Neural cell (in vitro differentiated cells): ENCODE measurements around the gene ALDH3B2. TPM values are rescaled to one million over a fixed set of nuclear protein-coding genes. Genes with fewer than 3 reads are reported as not detected.
"Not testable (repeated sequence)": the region's sequence is repeated elsewhere in the genome, so short reads cannot be mapped to it uniquely, and the experiment has no call there.

ENCODE experiments used
- H2AFZ ChIP-seq: fragments of 200-600, 300-800 bp; sonication (generic), shearing (Covaris generic); 2 replicates; pipeline ENCODE4 v1.6.0; 2014; ENCODE audit warnings: low read depth, mild to moderate bottlenecking, antibody characterized with exemption, low read length, moderate library complexity
- H3F3A ChIP-seq: fragments of 200-600 bp; shearing (Covaris generic); 2 replicates; pipeline ENCODE4 v1.6.1; 2016; ENCODE audit warnings: mild to moderate bottlenecking, moderate library complexity, mixed read lengths, antibody characterized with exemption, low read length; ENCODE audit not compliant: insufficient read depth, poor library complexity, severe bottlenecking
- H3K27ac ChIP-seq: fragments of 200-600, 300-800 bp; sonication (generic), shearing (Covaris generic); 2 replicates; pipeline ENCODE4 v1.5.1; 2014; ENCODE audit warnings: mild to moderate bottlenecking, low read length, moderate library complexity
- H3K27me3 ChIP-seq: fragments of 300-800, 200-600 bp; sonication (generic), shearing (Covaris generic); 2 replicates; pipeline ENCODE4 v1.6.0; 2014; ENCODE audit warnings: mild to moderate bottlenecking, low read depth, low read length, moderate library complexity; ENCODE audit not compliant: insufficient read depth
- H3K36me3 ChIP-seq: fragments of 300-800, 200-600 bp; sonication (generic), shearing (Covaris generic); 2 replicates; pipeline ENCODE4 v1.5.1; 2014; ENCODE audit warnings: mild to moderate bottlenecking, antibody characterized with exemption, low read length, moderate library complexity; ENCODE audit not compliant: insufficient read depth
- H3K4me2 ChIP-seq: fragments of 300-800, 200-600 bp; sonication (generic), shearing (Covaris generic); 2 replicates; pipeline ENCODE4 v1.6.0; 2014; ENCODE audit warnings: mild to moderate bottlenecking, low read length
- H3K4me3 ChIP-seq: fragments of 300-800, 200-600 bp; sonication (generic), shearing (Covaris generic); 2 replicates; pipeline ENCODE4 v1.5.1; 2014; ENCODE audit warnings: mild to moderate bottlenecking, low read length, moderate library complexity
- H3K79me2 ChIP-seq: fragments of 200-600 bp; shearing (Covaris generic); replicated peaks from 2 replicates; pipeline ENCODE4 v1.6.0; 2014; ENCODE audit warnings: mild to moderate bottlenecking, low read length, moderate library complexity; ENCODE audit not compliant: insufficient read depth
- H3K9ac ChIP-seq: fragments of 300-800, 200-600 bp; sonication (generic), shearing (Covaris generic); 2 replicates; pipeline ENCODE4 v1.6.1; 2016; ENCODE audit warnings: mild to moderate bottlenecking, low read length, mixed read lengths
- H3K9me2 ChIP-seq: fragments of 200-600 bp; shearing (Covaris generic); 2 replicates; pipeline ENCODE4 v1.6.1; 2016; ENCODE audit warnings: mild to moderate bottlenecking, low read length, mixed read lengths; ENCODE audit not compliant: insufficient read depth
- H3K9me3 ChIP-seq: fragments of 200-600, 300-800 bp; sonication (generic), shearing (Covaris generic); 2 replicates; pipeline ENCODE4 v1.6.1; 2016; ENCODE audit warnings: mild to moderate bottlenecking, mixed run types, low read length, moderate library complexity, mixed read lengths
- H4K20me1 ChIP-seq: fragments of 200-600 bp; shearing (Covaris generic); 2 replicates; pipeline ENCODE4 v1.6.1; 2016; ENCODE audit warnings: mild to moderate bottlenecking, mixed run types; ENCODE audit not compliant: insufficient read depth
- EP300 ChIP-seq: fragments of 450-650 bp; conservative IDR thresholded peaks from 2 replicates; pipeline ENCODE4 v1.6.1; 2014; ENCODE audit warnings: antibody characterized with exemption, mild to moderate bottlenecking, moderate library complexity; ENCODE audit not compliant: poor library complexity, severe bottlenecking
- EZH2 ChIP-seq: fragments of 200-600, 300-800 bp; shearing (Covaris generic), sonication (generic); IDR thresholded peaks from 2 replicates; pipeline ENCODE4 v1.6.1; 2014; ENCODE audit warnings: antibody characterized with exemption, low read length, borderline replicate concordance, mild to moderate bottlenecking; ENCODE audit not compliant: insufficient read depth, poor library complexity, severe bottlenecking
- MXI1 ChIP-seq: fragments of 450-650 bp; conservative IDR thresholded peaks from 2 replicates; pipeline ENCODE4 v1.6.1; 2014; ENCODE audit warnings: antibody characterized with exemption, mild to moderate bottlenecking; ENCODE audit not compliant: poor library complexity, severe bottlenecking
- POLR2AphosphoS5 ChIP-seq: IDR thresholded peaks from 2 replicates; pipeline ENCODE4 v1.6.1; 2012
- RAD21 ChIP-seq: fragments of 450-650 bp; conservative IDR thresholded peaks from 2 replicates; pipeline ENCODE4 v1.6.1; 2014; ENCODE audit warnings: antibody characterized with exemption, mild to moderate bottlenecking, moderate library complexity
- SMC3 ChIP-seq: fragments of 450-650 bp; conservative IDR thresholded peaks from 2 replicates; pipeline ENCODE4 v1.6.1; 2014; ENCODE audit warnings: antibody characterized with exemption, mild to moderate bottlenecking, moderate library complexity; ENCODE audit not compliant: poor library complexity
- TAF1 ChIP-seq: IDR thresholded peaks from 2 replicates; pipeline ENCODE4 v1.6.1; 2012; ENCODE audit warnings: low read depth
- polyA plus RNA-seq: library from polyadenylated mRNA; depleted of rRNA; stranded (reverse); fragments of >200 nt; gene quantifications from 2 replicates; pipeline ENCODE4 v1.2.3, GENCODE V29; 2014
- TF ChIP-seq, protein P1 (sequence below): IDR thresholded peaks from 2 replicates; pipeline ENCODE4 v1.6.1; 2012; ENCODE audit warnings: borderline replicate concordance
- TF ChIP-seq, protein P2 (sequence below): fragments of 450-650 bp; IDR thresholded peaks from 2 replicates; pipeline ENCODE4 v1.5.1; 2014; ENCODE audit warnings: antibody characterized with exemption, mild to moderate bottlenecking, moderate library complexity; ENCODE audit not compliant: poor library complexity, severe bottlenecking

ALDH3B2 gene
- polyA plus RNA-seq, 1 donor from 2014 or later: not detected

DNA sequence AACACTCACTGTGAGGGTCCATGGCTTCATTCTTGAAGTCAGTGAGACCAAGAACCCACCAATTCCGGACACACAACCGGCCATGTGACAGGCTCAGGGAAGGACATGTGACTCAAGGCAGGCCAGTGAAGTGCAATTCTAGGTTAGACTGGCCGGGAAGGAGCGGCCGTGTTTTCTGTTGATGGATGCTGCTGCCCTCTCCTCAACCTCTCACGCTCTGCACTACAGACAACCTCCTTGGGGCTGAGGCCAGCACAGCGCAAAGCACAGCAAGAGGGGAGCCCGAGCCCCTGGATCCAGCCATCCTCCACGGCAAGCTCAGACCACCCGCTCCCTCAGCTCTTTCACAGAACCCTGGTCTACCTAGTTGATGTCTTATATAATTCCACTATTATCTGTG is 47.5 kb downstream of the ALDH3B2 start:
- no peaks in the 10 kb centered on the region for H3K36me3 ChIP-seq
- TF ChIP-seq POLR2AphosphoS5 (no peak), EZH2 (no peak), MXI1 (no peak), TAF1 (no peak), EP300 (no peak), SMC3 (no peak), RAD21 (no peak)
- TF ChIP-seq, protein P1, sequence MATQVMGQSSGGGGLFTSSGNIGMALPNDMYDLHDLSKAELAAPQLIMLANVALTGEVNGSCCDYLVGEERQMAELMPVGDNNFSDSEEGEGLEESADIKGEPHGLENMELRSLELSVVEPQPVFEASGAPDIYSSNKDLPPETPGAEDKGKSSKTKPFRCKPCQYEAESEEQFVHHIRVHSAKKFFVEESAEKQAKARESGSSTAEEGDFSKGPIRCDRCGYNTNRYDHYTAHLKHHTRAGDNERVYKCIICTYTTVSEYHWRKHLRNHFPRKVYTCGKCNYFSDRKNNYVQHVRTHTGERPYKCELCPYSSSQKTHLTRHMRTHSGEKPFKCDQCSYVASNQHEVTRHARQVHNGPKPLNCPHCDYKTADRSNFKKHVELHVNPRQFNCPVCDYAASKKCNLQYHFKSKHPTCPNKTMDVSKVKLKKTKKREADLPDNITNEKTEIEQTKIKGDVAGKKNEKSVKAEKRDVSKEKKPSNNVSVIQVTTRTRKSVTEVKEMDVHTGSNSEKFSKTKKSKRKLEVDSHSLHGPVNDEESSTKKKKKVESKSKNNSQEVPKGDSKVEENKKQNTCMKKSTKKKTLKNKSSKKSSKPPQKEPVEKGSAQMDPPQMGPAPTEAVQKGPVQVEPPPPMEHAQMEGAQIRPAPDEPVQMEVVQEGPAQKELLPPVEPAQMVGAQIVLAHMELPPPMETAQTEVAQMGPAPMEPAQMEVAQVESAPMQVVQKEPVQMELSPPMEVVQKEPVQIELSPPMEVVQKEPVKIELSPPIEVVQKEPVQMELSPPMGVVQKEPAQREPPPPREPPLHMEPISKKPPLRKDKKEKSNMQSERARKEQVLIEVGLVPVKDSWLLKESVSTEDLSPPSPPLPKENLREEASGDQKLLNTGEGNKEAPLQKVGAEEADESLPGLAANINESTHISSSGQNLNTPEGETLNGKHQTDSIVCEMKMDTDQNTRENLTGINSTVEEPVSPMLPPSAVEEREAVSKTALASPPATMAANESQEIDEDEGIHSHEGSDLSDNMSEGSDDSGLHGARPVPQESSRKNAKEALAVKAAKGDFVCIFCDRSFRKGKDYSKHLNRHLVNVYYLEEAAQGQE: no peak
- TF ChIP-seq, protein P2, sequence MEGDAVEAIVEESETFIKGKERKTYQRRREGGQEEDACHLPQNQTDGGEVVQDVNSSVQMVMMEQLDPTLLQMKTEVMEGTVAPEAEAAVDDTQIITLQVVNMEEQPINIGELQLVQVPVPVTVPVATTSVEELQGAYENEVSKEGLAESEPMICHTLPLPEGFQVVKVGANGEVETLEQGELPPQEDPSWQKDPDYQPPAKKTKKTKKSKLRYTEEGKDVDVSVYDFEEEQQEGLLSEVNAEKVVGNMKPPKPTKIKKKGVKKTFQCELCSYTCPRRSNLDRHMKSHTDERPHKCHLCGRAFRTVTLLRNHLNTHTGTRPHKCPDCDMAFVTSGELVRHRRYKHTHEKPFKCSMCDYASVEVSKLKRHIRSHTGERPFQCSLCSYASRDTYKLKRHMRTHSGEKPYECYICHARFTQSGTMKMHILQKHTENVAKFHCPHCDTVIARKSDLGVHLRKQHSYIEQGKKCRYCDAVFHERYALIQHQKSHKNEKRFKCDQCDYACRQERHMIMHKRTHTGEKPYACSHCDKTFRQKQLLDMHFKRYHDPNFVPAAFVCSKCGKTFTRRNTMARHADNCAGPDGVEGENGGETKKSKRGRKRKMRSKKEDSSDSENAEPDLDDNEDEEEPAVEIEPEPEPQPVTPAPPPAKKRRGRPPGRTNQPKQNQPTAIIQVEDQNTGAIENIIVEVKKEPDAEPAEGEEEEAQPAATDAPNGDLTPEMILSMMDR: no peak
- H3K79me2 ChIP-seq: no peaks in the 10 kb centered on the region
- no peaks in the 10 kb centered on the region for H3K9me3 ChIP-seq
- no peaks in the 10 kb centered on the region for H3K27me3 ChIP-seq
- H2AFZ ChIP-seq: no peak overlapping the region
- no peak overlapping the region for H3K4me2 ChIP-seq
- H3K9me2 ChIP-seq: no peaks in the 10 kb centered on the region
- H3K27ac ChIP-seq: no peak overlapping the region
- H3K9ac ChIP-seq: no peak overlapping the region
- no peaks in the 10 kb centered on the region for H3F3A ChIP-seq
- H3K4me3 ChIP-seq: no peak overlapping the region
- no peaks in the 10 kb centered on the region for H4K20me1 ChIP-seq

DNA sequence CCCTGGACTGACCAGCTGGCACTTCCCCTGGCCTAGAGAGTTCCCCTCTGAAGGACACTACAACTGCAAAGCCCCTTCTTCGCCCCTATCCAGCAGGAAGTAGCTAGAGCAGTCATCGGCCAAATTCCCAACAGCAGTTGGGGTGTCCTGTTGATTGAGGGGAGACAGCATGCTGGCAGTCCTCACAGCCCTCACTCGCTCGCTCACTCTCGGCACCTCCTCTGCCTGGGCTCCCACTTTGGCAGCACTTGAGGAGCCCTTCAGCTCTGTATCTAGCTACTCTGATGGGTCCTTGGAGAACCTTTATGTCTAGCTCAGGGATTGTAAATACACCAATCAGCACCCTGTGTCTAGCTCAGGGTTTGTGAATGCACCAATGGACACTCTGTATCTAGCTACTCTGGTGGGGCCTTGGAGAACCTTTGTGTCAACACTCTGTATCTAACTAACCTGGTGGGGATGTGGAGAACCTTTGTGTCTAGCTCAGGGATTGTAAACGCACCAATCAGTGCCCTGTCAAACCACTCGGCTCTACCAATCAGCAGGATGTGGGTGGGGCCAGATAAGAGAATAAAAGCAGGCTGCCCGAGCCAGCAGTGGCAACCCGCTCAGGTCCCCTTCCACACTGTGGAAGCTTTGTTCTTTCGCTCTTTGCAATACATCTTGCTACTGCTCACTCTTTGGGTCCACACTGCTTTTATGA is 48.1 kb downstream of the ALDH3B2 start:
- not testable (repeated sequence) for H3K27ac ChIP-seq

DNA sequence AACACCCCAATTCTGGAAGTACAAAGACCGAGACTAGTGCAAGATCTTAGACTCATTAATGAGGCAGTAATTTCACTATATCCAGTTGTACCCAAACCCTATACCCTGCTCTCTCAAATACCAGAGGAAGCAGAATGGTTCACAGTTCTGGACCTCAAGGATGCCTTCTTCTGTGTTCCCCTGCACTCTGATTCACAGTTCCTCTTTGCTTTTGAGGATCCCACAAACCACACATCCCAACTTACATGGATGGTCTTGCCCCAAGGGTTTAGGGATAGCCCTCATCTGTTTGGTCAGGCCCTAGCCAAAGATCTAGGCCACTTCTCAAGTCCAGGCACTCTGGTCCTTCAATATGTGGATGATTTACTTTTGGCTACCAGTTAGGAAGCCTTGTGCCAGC is 50.6 kb downstream of the ALDH3B2 start:
- not testable (repeated sequence) for H3K36me3 ChIP-seq, H2AFZ ChIP-seq, H3K4me3 ChIP-seq, H3K27me3 ChIP-seq, H4K20me1 ChIP-seq, H3K27ac ChIP-seq, H3K79me2 ChIP-seq, H3F3A ChIP-seq, H3K9me2 ChIP-seq, H3K4me2 ChIP-seq, H3K9me3 ChIP-seq, H3K9ac ChIP-seq

More for the DNA sequence above, 48.1 kb downstream of the ALDH3B2 start:
- not testable (repeated sequence) for H3K36me3 ChIP-seq, H2AFZ ChIP-seq, H3K9me3 ChIP-seq, H4K20me1 ChIP-seq, H3K27me3 ChIP-seq, H3K9ac ChIP-seq, H3K4me2 ChIP-seq, H3K79me2 ChIP-seq, H3K9me2 ChIP-seq, H3F3A ChIP-seq, H3K4me3 ChIP-seq

DNA sequence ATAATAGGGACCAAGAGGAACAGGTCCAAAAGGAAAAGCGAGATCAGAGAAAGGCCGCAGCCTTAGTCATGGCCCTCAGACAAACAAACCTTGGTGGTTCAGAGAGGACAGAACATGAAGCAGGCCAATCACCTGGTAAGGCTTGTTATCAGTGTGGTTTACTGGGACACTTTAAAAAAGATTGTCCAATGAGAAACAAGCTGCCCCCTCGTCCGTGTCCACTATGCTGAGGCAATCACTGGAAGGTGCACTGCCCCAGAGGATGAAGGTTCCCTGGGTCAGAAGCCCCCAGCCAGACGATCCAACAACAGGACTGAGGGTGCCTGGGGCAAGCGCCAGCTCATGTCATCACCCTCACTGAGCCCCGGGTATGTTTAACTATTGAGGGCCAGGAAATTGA is 51.5 kb downstream of the ALDH3B2 start:
- not testable (repeated sequence) for H3F3A ChIP-seq, H3K27ac ChIP-seq, H3K4me3 ChIP-seq, H3K9me3 ChIP-seq, H3K4me2 ChIP-seq, H3K9ac ChIP-seq, H4K20me1 ChIP-seq, H3K79me2 ChIP-seq, H3K27me3 ChIP-seq, H3K9me2 ChIP-seq, H2AFZ ChIP-seq, H3K36me3 ChIP-seq

DNA sequence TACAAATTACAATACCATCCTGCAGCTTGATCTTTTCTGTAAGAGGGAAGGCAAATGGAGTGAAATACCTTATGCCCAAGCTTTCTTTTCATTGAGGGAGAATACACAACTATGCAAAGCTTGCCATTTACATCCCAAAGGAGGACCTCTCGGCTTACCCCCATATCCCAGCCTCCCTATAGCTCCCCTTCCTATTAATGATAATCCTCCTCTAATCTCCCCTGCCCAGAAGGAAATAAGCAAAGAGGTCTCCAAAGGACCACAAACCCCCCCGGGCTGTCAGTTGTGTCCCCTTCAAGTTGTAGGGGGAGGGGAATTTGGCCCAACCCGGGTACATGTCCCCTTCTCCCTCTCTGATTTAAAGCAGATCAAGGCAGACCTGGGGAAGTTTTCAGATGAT is 52.5 kb downstream of the ALDH3B2 start:
- H3K36me3 ChIP-seq, H3K27ac ChIP-seq, H4K20me1 ChIP-seq, H3K79me2 ChIP-seq, H3K9ac ChIP-seq, H3F3A ChIP-seq, H3K27me3 ChIP-seq, H3K4me2 ChIP-seq, H3K4me3 ChIP-seq, H2AFZ ChIP-seq, H3K9me2 ChIP-seq, H3K9me3 ChIP-seq: not testable (repeated sequence)
